ENCODE data around the gene GNG7. TPM values are rescaled to one million over a fixed set of nuclear protein-coding genes. Genes with fewer than 3 reads are reported as not detected.
A peak's percentile ranks its signal among the peaks of the same experiment; 100 is the strongest.
"Not testable (repeated sequence)": the region's sequence is repeated elsewhere in the genome, so short reads cannot be mapped to it uniquely, and the experiment has no call there.

Gene GNG7
- total RNA-seq, 1 donor from 2014 or later, result 5.5 TPM

DNA sequence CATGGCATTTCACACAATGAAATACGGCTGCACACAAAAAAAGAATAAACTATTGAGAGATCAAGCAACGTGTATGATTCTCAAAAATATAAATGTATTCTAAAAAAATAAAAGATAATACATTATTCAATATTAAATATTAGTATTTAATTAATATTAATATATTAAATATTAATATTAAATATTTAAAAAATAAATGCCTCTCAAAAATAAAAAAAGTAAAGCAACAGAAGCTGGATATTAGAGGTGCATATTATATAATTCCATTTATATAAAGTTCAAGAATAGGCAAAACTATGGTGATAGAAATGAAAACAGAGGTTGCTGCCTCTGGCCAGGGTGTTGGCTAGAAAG, 169.4 kb downstream of the GNG7 start:
- intact Hi-C loops (cut with DNase I), result no loop called here
- DNase-seq (no peak), ATAC-seq (no peak)
- H3K9me3 ChIP-seq, result no peaks in the 10 kb centered on the region
- peaks cover 5% of the 10 kb centered on the region for H3K4me1 ChIP-seq
- no peaks in the 10 kb centered on the region for H3K27me3 ChIP-seq
- H3K4me3 ChIP-seq, result no peak overlapping the region
- H3K27ac ChIP-seq, result no peak overlapping the region
- TF ChIP-seq, protein P1, sequence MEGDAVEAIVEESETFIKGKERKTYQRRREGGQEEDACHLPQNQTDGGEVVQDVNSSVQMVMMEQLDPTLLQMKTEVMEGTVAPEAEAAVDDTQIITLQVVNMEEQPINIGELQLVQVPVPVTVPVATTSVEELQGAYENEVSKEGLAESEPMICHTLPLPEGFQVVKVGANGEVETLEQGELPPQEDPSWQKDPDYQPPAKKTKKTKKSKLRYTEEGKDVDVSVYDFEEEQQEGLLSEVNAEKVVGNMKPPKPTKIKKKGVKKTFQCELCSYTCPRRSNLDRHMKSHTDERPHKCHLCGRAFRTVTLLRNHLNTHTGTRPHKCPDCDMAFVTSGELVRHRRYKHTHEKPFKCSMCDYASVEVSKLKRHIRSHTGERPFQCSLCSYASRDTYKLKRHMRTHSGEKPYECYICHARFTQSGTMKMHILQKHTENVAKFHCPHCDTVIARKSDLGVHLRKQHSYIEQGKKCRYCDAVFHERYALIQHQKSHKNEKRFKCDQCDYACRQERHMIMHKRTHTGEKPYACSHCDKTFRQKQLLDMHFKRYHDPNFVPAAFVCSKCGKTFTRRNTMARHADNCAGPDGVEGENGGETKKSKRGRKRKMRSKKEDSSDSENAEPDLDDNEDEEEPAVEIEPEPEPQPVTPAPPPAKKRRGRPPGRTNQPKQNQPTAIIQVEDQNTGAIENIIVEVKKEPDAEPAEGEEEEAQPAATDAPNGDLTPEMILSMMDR (IDR thresholded peaks at IDR 0.05), result no peak
- H3K36me3 ChIP-seq, result no peaks in the 10 kb centered on the region

- ATAC-seq (no peak), DNase-seq (no peak)
- H3K27me3 ChIP-seq, result no peaks in the 10 kb centered on the region
- no peaks in the 10 kb centered on the region for H3K9me3 ChIP-seq
- intact Hi-C loops (cut with DNase I), result no loop called here
- H3K27ac ChIP-seq, result no peak overlapping the region
- no peak overlapping the region for H3K4me3 ChIP-seq
- peaks cover 5% of the 10 kb centered on the region for H3K4me1 ChIP-seq
- TF ChIP-seq, protein P1 (IDR thresholded peaks at IDR 0.05), result no peak
- no peaks in the 10 kb centered on the region for H3K36me3 ChIP-seq
These were observed 170.0 kb downstream of the GNG7 start for GRCh38 chr19:2532252-2533071.

- not testable (repeated sequence) for ATAC-seq, DNase-seq
These were observed 172.6 kb downstream of the GNG7 start for GRCh38 chr19:2529942-2530341.

GRCh38 chr19:2529473-2529918, 173.0 kb downstream of the GNG7 start:
- intact Hi-C loops (cut with DNase I), result no loop called here
- TF ChIP-seq, protein P1 (IDR thresholded peaks at IDR 0.05), result no peak
- ATAC-seq (peak; percentile 68), DNase-seq (no peak)
- H3K27ac ChIP-seq, result no peak overlapping the region
- H3K4me1 ChIP-seq, result peaks cover 5% of the 10 kb centered on the region
- H3K9me3 ChIP-seq, result no peaks in the 10 kb centered on the region
- no peaks in the 10 kb centered on the region for H3K27me3 ChIP-seq
- no peak overlapping the region for H3K4me3 ChIP-seq
- H3K36me3 ChIP-seq, result no peaks in the 10 kb centered on the region

More at GRCh38 chr19:2529942-2530341, 172.6 kb downstream of the GNG7 start:
- H3K36me3 ChIP-seq; intact Hi-C loops (cut with DNase I); H3K9me3 ChIP-seq; H3K27ac ChIP-seq; H3K4me1 ChIP-seq; H3K4me3 ChIP-seq; H3K27me3 ChIP-seq: not testable (repeated sequence)

- DNase-seq, result peak; percentile 85
- no peak overlapping the region for H3K4me3 ChIP-seq
- H3K9me3 ChIP-seq, result no peaks in the 10 kb centered on the region
- peak; percentile 78 for ATAC-seq
- H3K4me1 ChIP-seq, result peaks cover 5% of the 10 kb centered on the region
- no peaks in the 10 kb centered on the region for H3K36me3 ChIP-seq
- H3K27ac ChIP-seq, result no peak overlapping the region
- TF ChIP-seq, protein P1 (IDR thresholded peaks at IDR 0.05), result no peak
- intact Hi-C loops (cut with DNase I), result no loop called here
- no peaks in the 10 kb centered on the region for H3K27me3 ChIP-seq
These were observed 173.8 kb downstream of the GNG7 start for GRCh38 chr19:2528675-2529101.

DNA sequence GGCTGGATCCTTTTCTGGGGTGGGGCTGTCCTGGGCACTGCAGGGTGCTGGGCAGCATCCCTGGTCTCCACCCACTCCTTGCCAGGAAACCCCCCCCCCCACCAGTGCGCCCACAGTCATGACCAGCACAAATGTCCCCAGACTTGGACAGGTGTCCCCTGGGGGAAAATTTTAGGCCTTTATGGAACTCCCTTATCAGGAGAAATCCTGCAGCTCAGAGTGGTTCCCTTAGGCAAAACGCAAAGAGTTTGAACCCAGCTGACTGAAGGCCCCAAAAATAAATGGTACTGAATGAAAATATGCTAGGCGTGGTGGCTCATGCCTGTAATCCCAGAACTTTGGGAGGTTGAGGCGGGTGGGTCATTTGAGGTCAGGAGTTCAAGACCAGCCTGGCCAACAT, 174.8 kb downstream of the GNG7 start:
- peaks cover 5% of the 10 kb centered on the region for H3K4me1 ChIP-seq
- ATAC-seq, result no peak
- no peaks in the 10 kb centered on the region for H3K36me3 ChIP-seq
- no peaks in the 10 kb centered on the region for H3K9me3 ChIP-seq
- intact Hi-C loops (cut with DNase I), result no loop called here
- TF ChIP-seq, protein P1 (IDR thresholded peaks at IDR 0.05), result no peak
- no peak overlapping the region for H3K4me3 ChIP-seq
- no peak overlapping the region for H3K27ac ChIP-seq
- no peaks in the 10 kb centered on the region for H3K27me3 ChIP-seq
- DNase-seq, result no peak

Data from upper lobe of right lung (tissue), 1 donor.